OCI-LY3 (cell line): ENCODE results near the gene TM4SF20.
A peak's percentile ranks its signal among the peaks of the same experiment; 100 is the strongest.

Experiments used
- H2AFZ ChIP-seq: fragments of 200-600, 300-600 bp; shearing (Covaris generic); 2 replicates; pipeline ENCODE4 v1.6.0; 2014; ENCODE audit warnings: antibody characterized with exemption, low read depth, low read length
- H3K27ac ChIP-seq: fragments of 200-600, 300-600 bp; sonication (generic); 2 replicates; pipeline ENCODE4 v1.5.1; 2014; ENCODE audit warnings: mild to moderate bottlenecking, low read length, moderate library complexity, mixed read lengths
- H3K27me3 ChIP-seq: fragments of 200-600, 300-600 bp; sonication (generic); 2 replicates; pipeline ENCODE4 v1.6.1; 2014; ENCODE audit warnings: low read depth, low read length, mixed read lengths
- H3K36me3 ChIP-seq: fragments of 200-600, 300-600 bp; sonication (generic); replicated peaks from 2 replicates; pipeline ENCODE3; 2014; ENCODE audit warnings: low read depth, low read length, mixed read lengths
- H3K4me1 ChIP-seq: fragments of 300-600, 200-600 bp; sonication (generic); 2 replicates; pipeline ENCODE4 v1.6.1; 2014; ENCODE audit warnings: low read length, mixed read lengths
- H3K4me2 ChIP-seq: fragments of 200-600, 300-600 bp; sonication (generic); 2 replicates; pipeline ENCODE4 v1.6.1; 2014; ENCODE audit warnings: low read length, mixed read lengths
- H3K4me3 ChIP-seq: fragments of 300-600, 200-600 bp; sonication (generic); 2 replicates; pipeline ENCODE4 v1.5.1; 2014; ENCODE audit warnings: antibody characterized with exemption, mild to moderate bottlenecking, low read length, moderate library complexity
- H3K79me2 ChIP-seq: fragments of 300-600, 200-600 bp; shearing (Covaris generic); 2 replicates; pipeline ENCODE4 v1.6.1; 2014; ENCODE audit warnings: mild to moderate bottlenecking, low read length, mixed read lengths
- H3K9ac ChIP-seq: fragments of 300-600, 200-600 bp; shearing (Covaris generic); 2 replicates; pipeline ENCODE4 v1.6.0; 2014; ENCODE audit warnings: mild to moderate bottlenecking, low read length, moderate library complexity
- H3K9me3 ChIP-seq: fragments of 200-600, 300-600 bp; shearing (Covaris generic); 2 replicates; pipeline ENCODE4 v1.6.1; 2014; ENCODE audit warnings: low read length, mixed read lengths; ENCODE audit not compliant: insufficient read depth
- H4K20me1 ChIP-seq: fragments of 200-600, 300-600 bp; sonication (generic); 2 replicates; pipeline ENCODE4 v1.6.1; 2016; ENCODE audit warnings: low read length, mixed read lengths; ENCODE audit not compliant: insufficient read depth
- CTCF ChIP-seq: fragments of 200-600, 300-600 bp; sonication (generic); IDR thresholded peaks from 2 replicates; pipeline ENCODE4 v1.5.1; 2014; ENCODE audit warnings: antibody characterized with exemption, low read length, low read depth
- EZH2phosphoT487 ChIP-seq: fragments of 200-600 bp; shearing (Covaris generic); IDR thresholded peaks from 2 replicates; pipeline ENCODE4 v1.6.1; 2018; ENCODE audit warnings: antibody characterized with exemption, mixed run types, low read depth

TM4SF20 gene

DNA sequence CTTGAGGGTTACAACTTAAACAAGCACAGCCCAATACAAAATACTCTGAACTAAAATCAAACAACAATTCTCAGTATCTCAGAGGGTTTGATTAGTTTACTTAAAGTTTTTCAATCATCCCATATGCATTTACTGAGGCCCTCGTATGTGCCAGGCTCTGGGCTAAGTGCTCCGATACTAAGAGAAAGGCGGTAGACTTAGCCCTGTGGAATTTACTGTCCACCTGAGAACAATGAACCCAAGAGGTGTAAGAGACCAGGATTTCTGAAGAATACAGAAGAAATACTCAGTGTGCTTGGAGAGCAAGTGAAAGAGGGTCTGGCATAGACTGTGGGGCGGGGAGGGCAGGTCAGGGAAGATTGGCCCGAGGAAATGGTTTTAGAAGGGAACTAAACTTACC, 33.8 kb upstream of the TM4SF20 start:
- Histone ChIP-seq H3K9me3 (no peaks in the 10 kb centered on the region), H3K79me2 (no peaks in the 10 kb centered on the region), H3K36me3 (no peaks in the 10 kb centered on the region), H3K9ac (no peak overlapping the region), H3K4me2 (no peak overlapping the region), H4K20me1 (no peaks in the 10 kb centered on the region), H3K4me1 (peaks cover 33% of the 10 kb centered on the region), H2AFZ (no peak overlapping the region), H3K27me3 (no peaks in the 10 kb centered on the region), H3K27ac (no peak overlapping the region), H3K4me3 (no peak overlapping the region)
- TF ChIP-seq EZH2phosphoT487 (no peak), CTCF (no peak)

DNA sequence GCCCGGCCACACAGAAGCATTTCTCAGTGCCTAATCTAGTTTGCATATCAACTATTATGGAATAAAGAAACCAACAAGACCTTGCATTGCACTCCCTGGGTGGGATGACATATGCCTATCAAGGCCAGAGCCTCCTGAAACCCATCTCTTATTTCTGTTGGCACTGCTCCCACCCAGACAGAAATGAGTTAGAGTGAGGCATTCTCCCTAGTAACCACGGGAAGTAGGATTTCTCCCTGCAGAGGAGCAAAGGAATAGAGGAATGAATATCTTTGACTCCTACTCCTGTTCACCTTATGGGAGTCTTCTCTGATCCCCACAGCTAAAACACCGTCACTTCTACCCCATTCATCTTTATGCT, 32.9 kb upstream of the TM4SF20 start:
- no peak for TF ChIP-seq EZH2phosphoT487
- TF ChIP-seq CTCF: no peak
- H3K4me1 ChIP-seq: peaks cover 42% of the 10 kb centered on the region
- H3K27ac ChIP-seq: no peak overlapping the region
- no peak overlapping the region for H2AFZ ChIP-seq
- H3K4me3 ChIP-seq: no peak overlapping the region
- no peaks in the 10 kb centered on the region for H4K20me1 ChIP-seq
- no peaks in the 10 kb centered on the region for H3K27me3 ChIP-seq
- no peak overlapping the region; the same call in 1 of the 2 replicates for H3K4me2 ChIP-seq
- H3K79me2 ChIP-seq: no peaks in the 10 kb centered on the region
- H3K9me3 ChIP-seq: no peaks in the 10 kb centered on the region
- H3K36me3 ChIP-seq: no peaks in the 10 kb centered on the region
- H3K9ac ChIP-seq: no peak overlapping the region

- peak overlapping the region; percentile 53 for H3K4me2 ChIP-seq
- TF ChIP-seq CTCF (no peak), EZH2phosphoT487 (no peak)
- H3K9me3 ChIP-seq: no peaks in the 10 kb centered on the region
- no peaks in the 10 kb centered on the region for H3K79me2 ChIP-seq
- H3K27ac ChIP-seq: peak overlapping the region; percentile 21; the same call in 1 of the 2 replicates
- H3K36me3 ChIP-seq: no peaks in the 10 kb centered on the region
- no peak overlapping the region for H2AFZ ChIP-seq
- no peaks in the 10 kb centered on the region for H3K27me3 ChIP-seq
- peaks cover 47% of the 10 kb centered on the region for H3K4me1 ChIP-seq
- no peak overlapping the region for H3K4me3 ChIP-seq
- H4K20me1 ChIP-seq: no peaks in the 10 kb centered on the region
- no peak overlapping the region for H3K9ac ChIP-seq
Measured at GRCh38 chr2:227411320-227411989, 32.3 kb upstream of the TM4SF20 start.

DNA sequence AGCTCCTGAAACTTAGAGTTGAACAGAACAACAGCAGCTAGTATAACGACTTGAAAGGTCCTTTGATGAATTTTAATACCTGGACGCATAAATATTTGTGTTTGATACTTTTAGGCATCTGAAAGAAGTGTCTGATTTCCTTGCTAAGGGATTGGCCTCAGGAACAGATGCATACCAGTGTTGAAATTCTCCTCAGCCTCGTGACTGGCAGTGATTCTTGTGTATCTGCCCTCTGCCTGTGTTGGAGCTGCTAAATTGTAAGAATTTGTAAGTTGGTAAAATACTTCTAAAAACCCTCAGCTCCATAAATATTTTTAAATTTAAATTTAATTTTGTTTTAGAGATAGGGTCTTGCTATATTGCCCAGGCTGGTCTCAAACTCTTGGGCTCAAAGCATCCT, 31.1 kb upstream of the TM4SF20 start:
- Histone ChIP-seq H3K27me3 (no peaks in the 10 kb centered on the region), H2AFZ (no peak overlapping the region), H3K9me3 (no peaks in the 10 kb centered on the region), H3K4me3 (no peak overlapping the region), H3K79me2 (no peaks in the 10 kb centered on the region), H3K4me1 (peaks cover 46% of the 10 kb centered on the region), H3K27ac (no peak overlapping the region), H4K20me1 (no peaks in the 10 kb centered on the region), H3K9ac (no peak overlapping the region), H3K4me2 (no peak overlapping the region), H3K36me3 (no peaks in the 10 kb centered on the region)
- no peak for TF ChIP-seq CTCF
- no peak for TF ChIP-seq EZH2phosphoT487
